Amniotic epithelial cell (primary cell): ENCODE measurements around the gene RNF213.
A peak's percentile ranks its signal among the peaks of the same experiment; 100 is the strongest.

Experiments
- DNase-seq: peaks from one replicate; pipeline ENCODE4 v3.0.0-alpha.2; 2010; ENCODE audit warnings: low read depth

Gene RNF213

DNA sequence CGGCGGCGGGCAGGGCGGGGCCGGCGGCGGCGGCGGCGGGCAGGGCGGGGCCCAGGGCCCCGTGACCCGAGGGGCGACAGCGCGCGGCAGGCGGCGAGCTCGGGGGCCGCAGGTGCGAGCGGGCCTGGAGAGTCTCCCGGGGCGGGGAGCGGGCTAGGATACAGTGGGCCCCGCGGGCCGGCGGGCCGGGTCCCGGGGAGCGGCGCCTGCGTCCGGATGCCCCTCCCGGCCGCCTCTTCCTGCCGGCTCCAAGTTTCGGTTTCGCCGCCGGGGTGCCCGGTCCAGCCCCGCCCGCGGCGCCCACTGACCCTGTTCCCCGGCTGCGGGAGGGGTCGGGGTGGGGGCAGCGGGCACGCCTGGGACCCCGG, at the start of gene RNF213:
RNF213 (plus strand) TSS at position 62 of the 368 bp plus-strand sequence. CDS start 2,830 bp downstream, outside the sequence.
- no peak for DNase-seq

DNA sequence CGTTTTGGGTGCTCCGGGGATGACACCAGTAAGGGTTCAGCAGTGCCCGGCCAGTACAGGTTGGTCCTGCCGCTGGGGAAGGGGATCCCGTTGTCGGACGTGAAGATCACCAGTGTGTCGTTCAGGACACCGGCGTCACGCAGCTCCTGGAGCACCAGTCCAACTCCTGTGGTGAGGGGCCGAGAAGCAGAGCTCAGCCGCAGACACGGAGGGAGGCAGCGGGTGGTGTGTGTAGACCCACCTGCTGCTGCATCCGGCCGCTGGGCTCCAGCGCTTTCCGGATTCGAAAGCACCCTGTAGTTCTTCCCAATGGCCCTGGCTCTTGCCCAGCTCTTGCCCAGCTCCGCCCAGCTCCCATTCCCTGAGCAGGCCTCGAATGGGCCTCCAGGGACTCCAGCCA, 48.5 kb upstream of the RNF213 start:
- DNase-seq: no peak

DNA sequence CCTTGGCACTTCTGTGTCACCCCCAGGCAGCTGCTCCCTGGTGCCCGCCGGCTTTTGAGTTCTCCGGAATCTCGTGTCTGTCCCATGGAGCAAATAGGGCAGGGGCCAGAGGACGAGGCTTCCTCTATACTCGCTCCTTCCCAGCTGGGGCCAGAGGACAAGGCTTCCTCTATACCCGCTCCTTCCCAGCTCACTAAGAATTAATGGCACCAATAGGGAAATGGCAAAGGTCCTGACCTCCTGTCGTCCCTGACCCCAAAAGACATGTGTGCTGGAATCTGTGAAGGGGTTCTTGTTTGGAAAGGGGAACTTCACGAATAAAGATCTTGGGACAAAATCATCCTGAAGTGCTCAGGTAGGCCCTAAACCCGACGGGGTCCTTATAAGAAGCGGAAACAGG, 48.1 kb upstream of the RNF213 start:
- DNase-seq: no peak

DNA sequence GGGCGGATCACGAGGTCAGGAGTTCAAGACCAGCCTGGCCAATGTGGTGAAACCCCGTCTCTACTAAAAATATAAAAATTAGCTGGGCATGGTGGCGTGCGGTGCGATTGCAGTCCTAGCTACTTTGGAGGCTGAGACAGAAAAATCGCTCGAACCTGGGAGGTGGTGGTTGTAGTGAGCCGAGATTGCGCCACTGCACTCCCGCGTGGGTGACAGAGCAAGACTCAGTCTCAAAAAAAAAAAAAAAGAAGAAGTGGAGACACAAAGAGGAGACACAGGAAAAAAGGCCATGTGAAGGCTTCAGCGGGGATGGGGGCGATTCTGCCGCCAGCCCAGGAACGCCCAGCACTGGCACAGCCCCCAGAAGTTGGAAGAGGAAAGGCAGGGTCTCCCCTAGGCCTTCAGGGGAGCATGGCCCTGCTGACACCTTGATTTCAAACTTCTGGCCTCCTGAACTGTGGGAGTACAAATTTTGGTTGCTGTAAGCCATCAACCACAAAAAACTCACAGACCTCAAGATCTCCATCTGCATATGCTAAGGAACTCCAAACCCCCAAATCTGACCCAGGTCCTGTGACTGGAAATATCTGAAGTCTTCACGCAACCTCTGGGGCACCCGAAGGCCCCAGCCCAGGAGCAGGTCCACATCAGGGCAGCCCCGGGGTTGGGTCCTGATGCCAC, 47.5 kb upstream of the RNF213 start:
- DNase-seq: no peak

DNA sequence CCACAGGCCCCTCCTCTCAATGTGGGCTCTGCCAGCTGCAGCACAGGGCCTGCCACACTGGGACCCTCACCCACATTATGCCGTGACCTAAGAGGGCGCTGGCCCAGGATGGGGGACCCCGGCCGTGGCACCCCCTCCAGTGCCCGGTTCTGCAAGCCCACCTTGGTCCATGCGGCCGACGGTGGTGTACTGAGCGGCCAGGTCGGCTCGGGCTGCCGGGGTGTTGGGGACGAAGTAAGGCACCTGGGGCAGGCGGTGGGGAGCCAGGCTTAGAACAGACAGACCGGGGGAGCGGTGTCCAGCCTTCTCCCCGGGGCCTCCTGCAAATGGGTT, 47.0 kb upstream of the RNF213 start:
- DNase-seq: no peak

DNA sequence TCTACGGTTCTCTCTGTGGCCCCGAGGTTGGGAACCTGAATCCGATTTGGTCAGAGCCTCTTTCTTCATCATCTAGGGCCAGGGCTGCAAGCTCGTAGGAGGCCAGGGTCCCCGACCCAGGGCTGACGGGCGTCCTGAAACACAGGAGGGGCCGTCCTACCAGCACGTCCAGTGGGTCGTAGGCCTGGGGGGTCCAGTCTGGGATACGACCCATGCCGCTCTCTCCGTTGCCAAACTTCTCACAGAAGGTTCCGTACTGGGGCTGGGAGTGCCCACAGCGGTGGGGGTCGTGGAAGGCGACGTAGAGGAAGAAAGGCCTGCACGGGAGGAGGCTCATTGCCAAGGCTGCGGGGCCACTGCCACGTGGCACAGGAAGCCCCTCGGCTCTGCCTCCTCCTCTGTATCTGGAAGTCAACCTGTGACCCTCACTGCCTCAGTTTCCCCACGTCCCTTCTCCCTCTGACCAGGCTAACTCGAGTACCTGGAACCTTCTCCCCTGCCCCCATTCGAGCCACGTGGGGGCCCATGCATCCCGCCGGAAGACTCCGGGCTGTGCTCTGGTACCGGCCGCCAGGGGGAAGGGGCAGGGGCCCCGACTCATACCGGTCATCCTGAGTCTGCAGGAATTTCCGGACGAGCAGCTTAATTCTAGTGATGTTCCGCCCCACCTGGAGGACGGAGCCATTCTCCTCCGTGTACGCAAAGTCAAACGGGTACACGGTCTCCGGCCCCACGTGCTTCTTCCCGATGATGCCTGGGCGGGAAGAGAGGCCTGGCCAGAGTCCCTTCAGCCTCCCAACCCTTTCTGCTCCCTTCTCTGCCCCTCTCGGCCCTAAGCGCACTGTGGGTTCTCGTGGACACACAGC, 46.4 kb upstream of the RNF213 start:
- no peak for DNase-seq

DNA sequence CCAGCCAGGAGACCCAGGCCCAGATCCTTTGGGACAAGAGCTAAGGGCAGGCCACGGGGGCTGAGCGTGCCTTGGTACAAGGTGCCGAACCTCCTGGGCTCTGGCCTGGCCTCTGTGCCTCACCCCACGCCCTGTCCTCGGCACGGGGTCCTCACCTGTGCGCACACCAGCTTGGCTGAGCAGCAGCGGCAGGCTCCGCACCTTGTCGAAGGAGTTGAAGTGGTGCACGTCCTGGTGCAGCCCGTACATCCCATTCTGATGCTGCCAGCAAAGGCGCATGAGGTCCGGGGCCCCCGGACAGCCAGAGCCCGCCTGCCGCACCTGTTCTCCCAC, 45.8 kb upstream of the RNF213 start:
- no peak for DNase-seq

DNA sequence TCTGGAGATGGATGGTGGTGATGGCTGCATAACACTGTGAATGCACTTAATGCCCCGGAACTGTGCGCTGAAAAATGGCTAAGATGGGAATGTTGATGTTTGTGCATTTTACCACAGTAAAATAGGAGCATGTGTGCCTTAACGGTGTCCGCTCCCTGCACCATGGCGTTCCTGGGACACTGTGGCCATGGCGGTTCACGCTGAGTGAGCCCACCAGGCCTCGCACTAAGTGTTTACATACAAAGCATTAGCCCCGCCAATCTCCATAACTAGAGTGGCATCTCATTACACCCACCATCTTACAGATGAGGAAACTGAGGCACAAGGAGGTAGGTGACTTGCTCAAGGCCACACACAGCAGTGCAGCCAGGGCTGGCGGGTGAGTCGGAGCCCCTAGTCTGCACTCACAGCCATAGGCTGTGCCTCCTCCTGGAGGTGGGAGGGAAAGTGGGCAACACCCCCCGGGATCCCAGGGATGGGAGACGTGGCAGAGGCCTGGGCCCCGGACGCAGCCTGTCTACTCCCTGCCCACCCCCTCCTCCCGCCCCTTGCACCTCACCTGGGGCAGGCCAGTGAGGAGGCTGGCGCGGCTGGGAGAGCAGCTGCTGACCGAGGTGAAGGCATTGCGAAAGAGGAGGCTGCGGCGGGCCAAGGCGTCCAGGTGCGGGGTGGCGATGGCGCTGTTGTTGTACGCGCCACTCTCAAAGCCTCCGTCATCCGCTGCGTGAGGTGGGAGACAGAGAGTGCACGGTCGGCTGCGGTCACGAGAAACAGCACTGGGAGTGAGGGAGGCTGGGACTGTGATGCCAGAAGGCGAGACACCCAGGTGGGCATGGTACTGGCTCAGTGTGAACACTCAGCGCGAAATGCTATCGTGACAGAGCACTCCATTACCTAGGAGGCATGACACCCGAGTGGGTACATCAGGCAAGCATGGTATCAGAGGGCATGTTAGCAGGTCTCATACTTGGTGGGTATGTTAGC, 43.9 kb upstream of the RNF213 start:
- no peak for DNase-seq

DNA sequence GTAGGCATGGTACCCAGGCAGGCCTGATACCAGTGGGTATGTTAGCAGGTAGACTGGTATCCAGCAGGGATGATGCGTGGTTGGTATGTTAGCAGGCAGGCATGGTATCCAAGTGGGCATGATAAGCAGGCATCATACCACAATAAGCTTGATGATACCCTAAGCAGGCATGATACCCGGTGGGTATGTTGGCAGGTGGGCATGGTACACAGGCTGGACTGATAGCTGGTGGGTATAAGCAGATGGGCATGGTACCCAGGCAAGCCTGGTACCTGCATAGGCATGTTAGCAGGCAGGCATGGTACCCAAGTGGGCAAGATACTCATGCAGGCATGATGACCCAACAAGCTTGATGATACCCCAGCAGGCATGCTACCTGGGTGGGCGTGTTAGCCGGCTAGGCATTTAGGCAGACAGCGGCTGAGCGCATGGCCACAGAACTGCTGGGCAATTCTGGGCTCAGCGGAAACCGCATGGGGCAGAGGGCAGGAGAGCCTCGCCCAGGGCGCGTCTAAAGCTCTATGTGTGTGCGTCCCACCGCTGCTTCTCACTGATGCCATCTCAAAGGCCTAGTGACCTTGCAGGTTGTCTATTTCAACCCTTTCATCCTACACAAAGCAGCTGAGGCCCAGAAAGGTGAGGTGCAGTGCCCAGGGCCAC, 42.8 kb upstream of the RNF213 start:
- DNase-seq: no peak

DNA sequence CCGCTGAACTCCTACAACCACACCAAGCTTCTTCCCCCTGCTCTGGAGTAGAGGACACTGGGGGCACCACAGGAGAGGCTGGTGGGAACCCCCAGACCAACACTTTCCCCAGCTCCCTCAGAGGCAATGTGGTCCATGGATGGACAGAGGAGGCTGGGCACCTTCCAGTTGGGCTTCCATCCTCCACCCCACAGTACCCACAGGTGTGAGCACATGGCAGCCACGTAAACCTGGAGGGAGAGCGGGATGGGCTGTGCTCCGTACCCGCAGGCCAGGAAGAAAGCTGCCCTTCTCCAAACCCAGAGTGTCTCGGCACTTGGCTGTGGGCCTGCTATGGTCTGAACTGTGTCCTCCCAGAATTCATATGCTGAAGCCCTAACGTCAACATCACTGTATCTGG, 42.3 kb upstream of the RNF213 start:
- DNase-seq: no peak

DNA sequence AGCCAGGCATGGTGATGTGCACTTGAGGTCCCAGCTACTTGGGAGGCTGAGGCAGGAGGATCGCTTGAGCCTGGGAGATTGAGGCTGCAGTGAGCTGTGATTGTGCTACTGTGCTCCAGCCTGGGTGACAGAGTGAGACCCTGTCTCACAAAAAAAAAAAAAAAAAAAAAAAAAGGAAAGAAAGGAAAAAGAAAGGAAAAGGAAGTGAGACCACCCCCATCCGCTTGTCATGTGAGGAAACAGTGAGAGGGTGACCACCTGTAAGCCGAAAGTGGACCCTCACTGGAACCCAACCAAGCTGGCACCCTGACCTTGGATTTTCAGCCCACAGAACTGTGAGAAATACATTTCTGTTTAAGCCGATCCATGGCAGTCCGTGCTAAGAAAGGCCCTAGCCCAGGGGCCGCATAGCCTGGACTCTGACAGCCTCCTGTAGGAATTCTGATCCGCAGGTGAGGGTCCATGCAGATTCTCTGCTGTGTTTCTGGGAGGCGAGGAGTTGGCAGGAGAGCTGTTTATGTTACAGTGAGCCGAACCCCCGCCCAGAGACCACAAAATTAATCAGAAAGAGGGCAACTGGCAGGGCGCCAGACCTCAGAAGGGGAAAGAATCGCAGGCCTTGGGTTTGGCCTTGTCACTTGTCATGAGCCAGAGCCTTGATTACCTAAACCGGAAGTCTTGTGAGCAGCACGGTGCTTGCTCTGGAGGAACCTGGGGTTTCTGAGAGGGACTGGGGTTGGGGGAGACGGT, 41.5 kb upstream of the RNF213 start:
- DNase-seq: peak; percentile 86

DNA sequence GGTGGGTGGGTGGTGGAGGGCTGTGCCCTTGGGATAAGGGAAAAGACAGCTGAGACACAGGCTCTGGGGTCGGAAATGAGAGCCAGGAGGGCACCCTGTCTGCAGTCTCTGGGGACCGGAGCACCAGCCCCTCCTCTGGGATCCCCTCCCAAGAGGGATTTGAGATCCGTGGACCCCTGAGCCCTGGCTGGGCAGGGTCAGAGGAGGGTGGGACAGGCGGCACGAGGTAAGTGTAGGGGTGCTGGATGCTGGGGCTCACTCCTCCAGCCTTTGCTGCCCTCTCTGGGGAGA, 40.9 kb upstream of the RNF213 start:
- DNase-seq: no peak

DNA sequence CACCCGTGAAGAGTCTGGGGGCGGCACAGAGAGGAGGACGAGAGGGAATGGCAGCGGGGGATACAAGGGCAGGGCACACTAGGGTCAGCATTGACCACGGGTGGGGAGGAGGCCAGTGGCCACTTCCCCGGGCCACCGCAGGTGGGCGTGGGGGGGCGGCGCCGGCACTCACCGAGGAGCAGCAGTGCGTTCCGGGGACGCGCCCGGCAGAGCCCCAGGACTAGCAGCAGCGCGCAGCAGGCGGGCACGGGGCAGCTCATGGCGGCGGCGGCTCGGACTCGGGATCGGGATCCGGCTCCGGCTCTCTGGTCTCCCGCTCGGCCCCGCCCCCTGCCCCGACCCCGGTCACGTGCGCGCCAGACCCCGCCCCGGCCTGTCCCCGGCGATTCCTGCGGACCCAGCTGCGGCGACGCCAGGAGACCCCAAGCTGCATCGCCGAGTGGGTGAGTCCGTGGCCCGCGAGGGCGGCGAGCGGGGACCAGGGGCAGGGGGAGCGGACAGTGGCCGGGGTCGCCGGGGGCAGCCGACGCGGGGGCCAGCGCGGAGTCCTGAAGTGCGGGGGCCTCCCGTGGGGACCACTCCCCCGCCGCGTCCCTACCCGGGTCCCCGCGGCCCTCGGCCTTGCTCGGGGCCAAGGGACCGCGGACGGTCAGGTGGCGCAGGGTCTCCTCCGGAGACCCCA, 40.5 kb upstream of the RNF213 start, which contains the start of the genes SGSH and SLC26A11:
SGSH (minus strand) TSS at position 280 of the 682 bp plus-strand sequence; CDS start at position 260, 20 bp downstream.
SLC26A11 (plus strand) TSS at position 374 of the 682 bp plus-strand sequence. CDS start 1,134 bp downstream, outside the sequence.
- DNase-seq: peak; percentile 39

DNA sequence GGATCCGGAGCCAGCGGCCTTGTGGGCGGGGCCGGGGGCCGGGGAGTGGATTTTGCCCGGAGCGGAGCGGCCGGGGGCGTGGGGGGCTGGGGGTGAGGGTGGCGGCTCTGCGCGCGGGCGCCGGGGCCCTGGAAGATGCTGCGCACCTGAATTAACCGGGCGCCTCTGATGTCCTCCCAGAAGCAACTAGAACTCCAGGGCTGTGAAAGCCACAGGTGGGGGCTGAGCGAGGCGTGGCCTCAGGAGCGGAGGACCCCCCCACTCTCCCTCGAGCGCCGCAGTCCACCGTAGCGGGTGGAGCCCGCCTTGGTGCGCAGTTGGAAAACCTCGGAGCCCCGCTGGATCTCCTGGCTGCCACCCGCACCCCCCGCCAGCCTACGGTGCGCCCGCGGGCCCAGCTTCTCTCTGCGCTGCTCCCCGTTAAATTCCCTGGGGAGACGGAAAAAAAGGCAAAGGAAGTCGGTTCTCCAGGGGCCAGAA, 39.9 kb upstream of the RNF213 start:
- DNase-seq: peak; percentile 3

DNA sequence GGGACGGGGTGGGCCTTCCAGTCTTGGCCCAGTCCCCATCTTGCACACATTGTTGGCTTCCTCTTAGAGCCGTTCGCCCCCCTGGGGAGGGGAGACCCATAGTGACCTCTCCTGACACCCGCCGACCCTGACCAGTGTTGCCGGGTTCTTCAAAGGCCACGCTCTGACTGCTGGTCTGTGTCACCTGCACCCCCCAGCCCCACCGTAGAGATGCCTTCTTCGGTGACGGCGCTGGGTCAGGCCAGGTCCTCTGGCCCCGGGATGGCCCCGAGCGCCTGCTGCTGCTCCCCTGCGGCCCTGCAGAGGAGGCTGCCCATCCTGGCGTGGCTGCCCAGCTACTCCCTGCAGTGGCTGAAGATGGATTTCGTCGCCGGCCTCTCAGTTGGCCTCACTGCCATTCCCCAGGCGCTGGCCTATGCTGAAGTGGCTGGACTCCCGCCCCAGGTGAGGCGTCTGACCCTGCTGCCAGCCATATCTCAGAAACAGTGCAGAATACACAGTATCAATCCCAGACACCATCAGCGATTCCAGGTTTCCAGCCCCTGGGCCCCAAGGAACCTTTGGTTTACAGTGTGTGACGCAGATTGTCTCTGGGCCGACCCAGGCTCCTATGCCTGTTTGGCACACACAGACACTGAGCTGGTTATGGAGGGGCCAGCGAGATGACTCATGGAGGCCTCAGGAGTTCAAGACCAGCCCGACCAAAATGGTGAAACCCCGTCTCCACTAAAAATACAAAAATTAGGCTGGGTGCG, 39.1 kb upstream of the RNF213 start:
- DNase-seq: no peak

DNA sequence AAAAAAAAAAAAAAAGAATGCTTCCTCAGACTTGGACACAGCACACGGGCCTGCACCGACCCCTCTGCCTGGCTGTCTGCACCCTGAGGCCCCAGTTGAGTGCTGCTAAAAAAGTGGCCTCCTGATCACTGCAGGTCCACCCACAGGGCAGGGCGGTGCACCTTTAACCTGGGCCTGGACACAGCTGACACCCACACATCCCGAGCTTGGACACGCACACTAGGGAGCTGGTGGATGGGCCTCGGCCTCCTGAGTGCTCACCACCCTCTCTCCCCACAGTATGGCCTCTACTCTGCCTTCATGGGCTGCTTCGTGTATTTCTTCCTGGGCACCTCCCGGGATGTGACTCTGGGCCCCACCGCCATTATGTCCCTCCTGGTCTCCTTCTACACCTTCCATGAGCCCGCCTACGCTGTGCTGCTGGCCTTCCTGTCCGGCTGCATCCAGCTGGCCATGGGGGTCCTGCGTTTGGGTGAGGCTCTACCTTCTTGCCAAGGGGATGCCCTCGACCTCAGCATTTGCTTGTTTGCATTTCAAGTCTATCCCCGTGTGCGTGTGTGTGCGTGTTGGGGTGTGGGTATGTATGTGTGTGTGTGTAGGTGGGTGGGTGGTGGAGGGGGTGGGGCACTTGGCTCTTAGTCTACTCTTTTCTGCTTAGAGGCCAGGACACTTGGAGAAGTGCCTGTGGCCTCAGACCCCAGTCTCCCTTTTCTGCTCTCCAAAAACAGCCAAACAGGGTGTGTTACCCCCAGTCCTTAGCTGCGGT, 38.1 kb upstream of the RNF213 start:
- DNase-seq: no peak

DNA sequence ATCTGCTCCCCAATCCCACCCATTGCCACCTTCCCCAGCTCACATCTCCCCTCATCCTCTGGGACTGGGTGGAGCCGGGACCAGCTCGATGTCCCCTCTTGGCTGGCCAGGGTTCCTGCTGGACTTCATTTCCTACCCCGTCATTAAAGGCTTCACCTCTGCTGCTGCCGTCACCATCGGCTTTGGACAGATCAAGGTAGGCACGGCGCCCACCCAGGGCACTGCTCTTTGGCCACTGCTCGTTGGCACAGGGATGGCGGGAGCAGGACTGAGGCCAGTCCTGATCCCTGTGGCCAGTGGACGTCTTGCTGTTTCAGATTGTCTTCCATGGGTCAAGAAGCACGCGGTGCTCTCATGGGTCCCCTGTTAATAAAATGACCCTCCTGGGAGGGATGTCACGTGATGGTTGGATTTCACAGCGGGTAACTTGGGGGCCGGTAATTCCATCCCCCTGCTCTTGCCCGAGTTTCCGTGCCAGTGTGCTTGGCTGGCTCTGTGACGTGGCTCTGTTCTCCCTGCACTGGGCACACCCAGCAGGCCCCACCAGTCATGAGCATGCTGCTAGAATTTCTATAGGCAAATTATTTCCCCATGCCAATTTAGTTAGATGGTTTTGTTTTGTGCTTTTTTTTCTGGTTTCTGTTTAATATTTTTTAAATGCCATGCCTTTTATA, 37.4 kb upstream of the RNF213 start:
- DNase-seq: no peak

DNA sequence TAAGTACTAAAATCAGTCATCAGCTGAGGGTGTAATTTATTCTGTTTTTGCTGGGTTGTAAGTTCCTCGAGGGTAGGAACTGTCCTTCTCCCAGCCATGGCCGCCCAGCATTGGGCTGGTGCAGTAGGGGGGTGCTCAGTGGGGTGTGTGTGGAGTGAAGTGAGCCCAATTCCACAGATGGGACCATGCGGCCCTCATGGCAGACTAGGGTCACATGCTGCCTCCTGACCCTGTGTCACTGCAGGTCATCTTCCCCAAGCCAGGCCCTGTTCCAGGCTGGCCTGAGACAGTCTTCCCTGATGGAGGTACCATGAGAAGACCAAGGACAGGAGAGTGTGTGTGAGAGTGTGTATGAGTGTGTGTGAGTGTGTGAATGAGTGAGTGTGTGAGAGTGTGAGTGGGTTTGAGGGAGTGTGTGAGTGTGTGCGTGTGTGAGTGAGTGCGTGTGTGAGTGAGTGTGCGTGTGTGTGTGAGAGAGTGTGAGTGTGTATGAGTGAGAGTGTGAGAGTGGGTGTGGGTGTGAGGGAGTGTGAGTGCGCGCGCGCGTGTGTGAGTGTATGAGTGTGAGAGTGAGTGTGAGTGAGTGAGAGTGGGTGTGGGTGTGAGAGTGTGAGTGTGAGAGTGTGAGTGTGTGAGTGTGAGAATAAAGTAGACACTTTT, 36.7 kb upstream of the RNF213 start:
- no peak for DNase-seq
